Uterus (tissue), 4 donors: ENCODE results near the gene MCAM. TPM values are rescaled to one million over a fixed set of nuclear protein-coding genes. Genes with fewer than 3 reads are reported as not detected.

Experiments used
- DNase-seq, 2 donors: peaks; one replicate each; pipeline ENCODE4 v3.0.0-alpha.2; 2019 to 2020
- H3K27ac ChIP-seq, 2 donors: fragments of 200-600 bp; sonication (generic); 1 replicate in 1 of 2; 2 replicates in 1 of 2; pipeline ENCODE4 v1.5.1; 2016 to 2018
- H3K27me3 ChIP-seq, 2 donors: fragments of 200-600 bp; sonication (generic); one replicate each; pipeline ENCODE4 v1.5.1; 2018 to 2019; ENCODE audit warnings: control low read depth in 1 of 2
- H3K36me3 ChIP-seq, 2 donors: fragments of 200-600 bp; sonication (generic); one replicate each; pipeline ENCODE4 v1.5.1; 2019; ENCODE audit warnings: control low read depth in 1 of 2
- H3K4me1 ChIP-seq, 2 donors: fragments of 200-600 bp; sonication (generic); one replicate each; pipeline ENCODE4 v1.5.1; 2018 to 2019; ENCODE audit warnings: control low read depth in 1 of 2
- H3K4me3 ChIP-seq, 2 donors: fragments of 200-600 bp; sonication (generic); 1 replicate in 1 of 2; 2 replicates in 1 of 2; pipeline ENCODE4 v1.5.1; 2018 to 2019; ENCODE audit warnings: mild to moderate bottlenecking in 1 of 2
- H3K9me3 ChIP-seq, 2 donors: fragments of 200-600 bp; sonication (generic); one replicate each; pipeline ENCODE4 v1.5.1; 2019; ENCODE audit warnings: control low read depth in 1 of 2
- POLR2A ChIP-seq, 2 donors: fragments of 450-650 bp; IDR thresholded peaks; one replicate each; pipeline ENCODE4 v1.6.1; 2016; ENCODE audit warnings: antibody characterized with exemption in 2 of 2, mild to moderate bottlenecking in 1 of 2, moderate library complexity in 1 of 2
- intact Hi-C: fragments of 100-400 bp; cut with DNase I; formaldehyde crosslinking; loops from one replicate; pipeline ENCODE4 v1.15.1; 2023; ENCODE audit warnings: low total_unique reads
- total RNA-seq, 4 donors: library from RNA; depleted of rRNA in 3 of 4; stranded (reverse); fragments of >200 nt in 3 of 4; gene quantifications; one replicate each; pipeline versions ENCODE4 v1.1.0 to v1.2.4, GENCODE V29; 2014 to 2023
- TF ChIP-seq, protein P1 (sequence below), 4 experiments: fragments of 200-600 bp in 2 of 4; fragments of 450-650 bp in 2 of 4; sonication (generic) in 2 of 4; IDR thresholded peaks; one replicate each; pipeline ENCODE4 v1.5.1; 2016 to 2019; ENCODE audit warnings: antibody characterized with exemption in 4 of 4, mild to moderate bottlenecking in 2 of 4, moderate library complexity in 1 of 4
- donor health status: DM: yes; HTN: yes; CAD: no.

MCAM gene
- total RNA-seq, 4 donors from 2014 or later, result 228 to 564 (median 354) TPM

DNA sequence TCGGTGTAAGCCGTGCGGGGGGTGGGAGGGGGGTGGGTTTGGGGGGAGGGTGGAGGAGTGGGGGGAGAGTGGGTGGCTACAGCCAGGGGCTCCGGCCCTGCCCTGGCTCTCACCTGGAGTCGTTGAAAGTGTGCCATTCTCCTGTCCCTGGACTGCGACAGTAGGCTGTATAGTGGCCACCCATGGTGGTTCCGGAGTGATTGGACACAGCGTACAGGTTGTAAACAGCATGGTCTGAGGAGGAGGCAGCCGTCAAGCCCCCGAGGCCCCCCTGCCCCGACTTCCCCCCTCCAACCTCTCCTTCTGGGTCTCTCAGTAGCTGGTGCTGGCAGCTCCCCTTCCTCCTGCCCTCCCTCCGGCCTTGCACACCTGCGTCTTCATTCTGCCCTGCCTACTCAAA lies 40.1 kb upstream of the MCAM start:
- TF ChIP-seq, protein P1, sequence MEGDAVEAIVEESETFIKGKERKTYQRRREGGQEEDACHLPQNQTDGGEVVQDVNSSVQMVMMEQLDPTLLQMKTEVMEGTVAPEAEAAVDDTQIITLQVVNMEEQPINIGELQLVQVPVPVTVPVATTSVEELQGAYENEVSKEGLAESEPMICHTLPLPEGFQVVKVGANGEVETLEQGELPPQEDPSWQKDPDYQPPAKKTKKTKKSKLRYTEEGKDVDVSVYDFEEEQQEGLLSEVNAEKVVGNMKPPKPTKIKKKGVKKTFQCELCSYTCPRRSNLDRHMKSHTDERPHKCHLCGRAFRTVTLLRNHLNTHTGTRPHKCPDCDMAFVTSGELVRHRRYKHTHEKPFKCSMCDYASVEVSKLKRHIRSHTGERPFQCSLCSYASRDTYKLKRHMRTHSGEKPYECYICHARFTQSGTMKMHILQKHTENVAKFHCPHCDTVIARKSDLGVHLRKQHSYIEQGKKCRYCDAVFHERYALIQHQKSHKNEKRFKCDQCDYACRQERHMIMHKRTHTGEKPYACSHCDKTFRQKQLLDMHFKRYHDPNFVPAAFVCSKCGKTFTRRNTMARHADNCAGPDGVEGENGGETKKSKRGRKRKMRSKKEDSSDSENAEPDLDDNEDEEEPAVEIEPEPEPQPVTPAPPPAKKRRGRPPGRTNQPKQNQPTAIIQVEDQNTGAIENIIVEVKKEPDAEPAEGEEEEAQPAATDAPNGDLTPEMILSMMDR (IDR thresholded peaks at IDR 0.05), result no peak
- TF ChIP-seq POLR2A (IDR thresholded peaks at IDR 0.05), result no peak
- DNase-seq, result peak in 1 of 2 donors; percentile 27
- Histone ChIP-seq H3K4me1 (no peaks in the 10 kb centered on the region), H3K4me3 (peak overlapping the region; percentile 37 to 51), H3K9me3 (no peaks in the 10 kb centered on the region), H3K27ac (peak overlapping the region; percentile 89 to 90), H3K36me3 (no peaks in the 10 kb centered on the region), H3K27me3 (no peaks in the 10 kb centered on the region)
- intact Hi-C loops, result loop anchor here (2.0 to 10.0 kb wide), 2 partner anchors 22 to 118 kb away; no protein-coding TSS in a partner anchor

DNA sequence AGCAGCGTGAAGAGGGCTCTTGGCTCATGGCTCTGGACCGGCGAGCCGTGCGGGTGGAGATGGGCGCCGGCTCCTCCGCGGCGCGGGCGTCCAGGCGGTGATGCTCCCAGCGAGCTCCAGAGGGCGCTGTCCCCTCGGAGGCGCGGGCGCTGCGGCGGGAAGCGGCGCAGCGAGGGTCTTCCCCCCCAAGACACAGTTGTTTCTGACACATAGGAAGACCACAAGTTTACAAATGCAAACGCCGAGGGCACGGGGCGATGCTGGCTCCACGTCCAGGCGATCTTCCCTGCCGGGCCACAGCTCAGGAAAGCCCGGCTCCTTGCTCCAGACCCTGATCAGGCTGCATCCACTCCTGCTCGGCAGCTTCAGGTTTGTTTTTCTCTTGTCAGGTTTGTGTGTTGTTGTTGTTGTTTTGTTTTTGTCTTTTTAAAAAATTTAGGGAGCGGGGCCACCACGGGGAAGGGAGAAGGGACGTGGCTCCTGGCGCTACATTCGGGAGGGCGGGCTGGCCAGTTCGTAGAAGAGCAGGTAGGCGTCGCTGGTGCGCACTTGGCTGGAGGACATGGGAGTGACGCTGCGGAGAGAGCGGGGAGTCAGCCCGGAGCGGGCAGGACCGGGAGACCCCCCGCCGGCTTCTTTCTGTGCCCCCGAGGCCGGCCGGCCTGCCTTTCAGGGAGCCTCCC lies 39.6 kb upstream of the MCAM start:
- H3K36me3 ChIP-seq, result no peaks in the 10 kb centered on the region
- H3K4me1 ChIP-seq, result no peaks in the 10 kb centered on the region
- H3K9me3 ChIP-seq, result no peaks in the 10 kb centered on the region
- TF ChIP-seq, protein P1 (IDR thresholded peaks at IDR 0.05), result peak; percentile 85 to 94 (median 90)
- no peak for TF ChIP-seq POLR2A (IDR thresholded peaks at IDR 0.05)
- H3K27ac ChIP-seq, result peak overlapping the region; percentile 89 to 90
- DNase-seq, result peak; percentile 86
- peak overlapping the region; percentile 37 to 51 for H3K4me3 ChIP-seq
- intact Hi-C loops, result loop anchor here (2.0 to 10.0 kb wide), 2 partner anchors 22 to 118 kb away; no protein-coding TSS in a partner anchor
- H3K27me3 ChIP-seq, result no peaks in the 10 kb centered on the region

DNA sequence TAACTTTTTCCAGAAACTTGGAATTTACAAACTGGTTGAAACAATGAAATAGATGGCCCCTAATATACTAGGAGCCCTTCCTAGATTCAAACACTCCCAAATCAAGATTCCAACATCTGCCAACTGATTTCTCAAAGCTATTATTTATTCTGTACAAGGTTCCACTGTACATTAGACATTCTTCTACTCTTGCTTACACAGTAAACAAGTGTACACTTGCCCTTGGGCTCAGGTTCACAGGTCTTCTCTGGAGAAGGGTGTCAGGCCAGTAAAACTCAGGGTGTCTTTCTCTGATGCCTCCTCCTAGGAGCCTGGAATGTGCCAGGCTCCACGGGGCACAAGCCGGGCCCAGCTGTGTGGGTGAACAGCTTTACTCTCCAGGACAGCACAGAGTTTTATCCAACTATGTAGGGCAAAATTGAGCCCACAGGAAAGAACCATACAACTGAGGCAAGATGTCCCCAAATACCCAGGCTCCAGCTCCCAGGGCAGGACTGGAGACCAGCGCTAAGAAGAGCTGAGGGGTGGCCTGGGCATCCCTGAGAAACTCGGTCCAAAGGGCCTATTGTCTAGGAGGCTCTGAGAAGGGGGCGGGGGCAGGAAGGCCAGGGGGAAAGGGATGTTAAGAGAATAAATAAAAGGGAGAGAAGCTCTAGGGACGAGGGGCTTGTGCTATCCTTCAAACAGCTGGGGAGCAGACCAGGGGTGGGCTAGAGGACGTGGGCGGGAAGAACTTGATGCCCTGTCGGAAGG lies 38.3 kb upstream of the MCAM start:
- DNase-seq, result peak in 1 of 2 donors; percentile 15
- TF ChIP-seq POLR2A (IDR thresholded peaks at IDR 0.05), result no peak
- TF ChIP-seq, protein P1 (IDR thresholded peaks at IDR 0.05), result no peak
- Histone ChIP-seq H3K9me3 (no peaks in the 10 kb centered on the region), H3K27me3 (no peaks in the 10 kb centered on the region), H3K4me1 (no peaks in the 10 kb centered on the region), H3K27ac (no peak overlapping the region), H3K4me3 (no peak overlapping the region), H3K36me3 (no peaks in the 10 kb centered on the region)
- intact Hi-C loops, result loop anchor here (10.0 kb wide), 1 partner anchor 120 kb away; no protein-coding TSS in a partner anchor

DNA sequence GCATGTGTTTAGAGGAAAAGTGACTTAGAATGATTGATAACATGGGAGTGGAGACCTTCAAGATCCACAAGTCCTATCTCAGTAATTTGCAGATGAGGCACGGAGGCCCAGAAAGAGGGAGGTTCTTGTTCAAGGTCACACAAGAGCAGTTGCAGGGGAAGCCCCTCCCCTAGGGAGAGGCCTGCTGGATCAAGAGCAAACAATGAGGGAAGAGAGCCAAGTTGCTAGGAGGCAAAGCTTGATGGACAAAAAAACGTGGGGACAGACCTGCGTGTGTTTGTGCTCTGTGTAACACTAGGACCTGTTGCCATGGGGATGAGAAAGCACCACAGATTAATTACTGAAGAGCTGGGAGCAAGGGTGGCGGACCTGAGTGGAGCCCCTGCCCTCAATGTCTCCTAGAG lies 35.9 kb upstream of the MCAM start:
- Histone ChIP-seq H3K4me1 (no peaks in the 10 kb centered on the region), H3K9me3 (no peaks in the 10 kb centered on the region), H3K27ac (no peak overlapping the region), H3K4me3 (no peak overlapping the region), H3K27me3 (no peaks in the 10 kb centered on the region), H3K36me3 (no peaks in the 10 kb centered on the region)
- TF ChIP-seq, protein P1 (IDR thresholded peaks at IDR 0.05), result no peak
- TF ChIP-seq POLR2A (IDR thresholded peaks at IDR 0.05), result no peak
- intact Hi-C loops, result loop anchor here (10.0 kb wide), 1 partner anchor 122 kb away; no protein-coding TSS in a partner anchor
- DNase-seq, result peak in 1 of 2 donors; percentile 34

DNA sequence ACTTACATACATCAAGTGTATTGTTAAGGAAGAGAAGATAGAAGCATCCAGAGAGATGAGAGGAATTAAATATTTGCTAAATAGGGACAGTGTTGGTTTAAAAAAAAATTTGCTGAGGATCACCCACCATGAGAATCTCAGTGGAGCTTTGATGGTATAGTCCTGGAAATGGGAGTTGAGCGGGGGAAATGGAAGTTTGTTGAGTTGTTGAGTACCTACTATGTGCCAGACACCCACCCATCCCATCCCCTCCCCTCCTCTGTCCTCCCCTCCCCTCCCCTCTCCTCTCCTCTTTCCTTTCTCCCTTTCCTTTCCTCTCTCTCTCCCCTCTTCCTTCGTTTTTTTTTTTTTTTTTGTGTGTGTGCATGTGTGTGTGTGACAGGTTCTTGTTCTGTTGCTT lies 34.3 kb upstream of the MCAM start:
- DNase-seq, result no peak
- Histone ChIP-seq H3K4me3 (no peak overlapping the region), H3K9me3 (no peaks in the 10 kb centered on the region), H3K27ac (no peak overlapping the region), H3K27me3 (no peaks in the 10 kb centered on the region), H3K4me1 (no peaks in the 10 kb centered on the region), H3K36me3 (no peaks in the 10 kb centered on the region)
- no peak for TF ChIP-seq POLR2A (IDR thresholded peaks at IDR 0.05)
- TF ChIP-seq, protein P1 (IDR thresholded peaks at IDR 0.05), result no peak
- intact Hi-C loops, result loop anchor here (10.0 kb wide), 1 partner anchor 124 kb away; no protein-coding TSS in a partner anchor
